C4-2B (cell line): ENCODE data around the gene DCLK1.
"Not testable (repeated sequence)": the region's sequence is repeated elsewhere in the genome, so short reads cannot be mapped to it uniquely, and the experiment has no call there.

Experiments
- H3K27ac ChIP-seq: fragments of 450-650 bp; 2 replicates; pipeline ENCODE4 v1.5.1; 2017
- ZFX ChIP-seq: fragments of 450-650 bp; IDR thresholded peaks from 2 replicates; pipeline ENCODE4 v1.6.1; 2017
- TF ChIP-seq, protein P1 (sequence below): fragments of 450-650 bp; conservative IDR thresholded peaks from 2 replicates; pipeline ENCODE4 v1.5.1; 2017; ENCODE audit warnings: mild to moderate bottlenecking

Gene DCLK1

DNA sequence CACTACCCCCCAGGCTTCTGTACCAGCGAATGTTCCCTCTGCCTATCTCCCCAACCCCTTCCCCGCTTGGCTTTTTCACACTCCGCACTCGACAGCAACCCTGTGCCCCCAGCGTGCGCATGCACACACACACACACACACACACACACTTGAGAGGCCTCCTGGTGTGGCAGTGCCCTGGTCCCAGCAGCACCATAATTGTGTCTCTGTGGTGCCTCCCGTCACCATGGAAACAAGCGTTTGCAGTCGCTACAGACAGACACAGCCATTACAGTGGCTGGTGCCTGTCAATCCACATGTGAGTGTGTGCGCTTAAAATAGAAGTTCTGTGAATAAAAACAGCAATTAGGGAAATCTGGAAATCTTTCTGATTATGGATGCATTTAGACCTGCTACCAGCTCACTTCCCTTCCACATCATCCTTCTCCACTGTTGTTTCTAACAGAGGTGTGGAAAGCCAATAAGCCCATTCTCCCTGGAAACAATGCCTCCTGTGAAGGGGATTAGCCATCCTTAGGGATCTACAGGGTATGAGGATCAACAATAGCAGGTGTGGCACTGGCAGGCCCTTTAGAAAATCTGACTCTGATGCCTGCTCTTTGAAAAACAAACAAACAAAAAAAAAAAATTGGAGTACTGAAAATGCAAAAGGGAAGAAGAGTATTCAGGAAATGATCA is 146.3 kb downstream of the DCLK1 start:
- TF ChIP-seq ZFX: no peak
- TF ChIP-seq, protein P1, sequence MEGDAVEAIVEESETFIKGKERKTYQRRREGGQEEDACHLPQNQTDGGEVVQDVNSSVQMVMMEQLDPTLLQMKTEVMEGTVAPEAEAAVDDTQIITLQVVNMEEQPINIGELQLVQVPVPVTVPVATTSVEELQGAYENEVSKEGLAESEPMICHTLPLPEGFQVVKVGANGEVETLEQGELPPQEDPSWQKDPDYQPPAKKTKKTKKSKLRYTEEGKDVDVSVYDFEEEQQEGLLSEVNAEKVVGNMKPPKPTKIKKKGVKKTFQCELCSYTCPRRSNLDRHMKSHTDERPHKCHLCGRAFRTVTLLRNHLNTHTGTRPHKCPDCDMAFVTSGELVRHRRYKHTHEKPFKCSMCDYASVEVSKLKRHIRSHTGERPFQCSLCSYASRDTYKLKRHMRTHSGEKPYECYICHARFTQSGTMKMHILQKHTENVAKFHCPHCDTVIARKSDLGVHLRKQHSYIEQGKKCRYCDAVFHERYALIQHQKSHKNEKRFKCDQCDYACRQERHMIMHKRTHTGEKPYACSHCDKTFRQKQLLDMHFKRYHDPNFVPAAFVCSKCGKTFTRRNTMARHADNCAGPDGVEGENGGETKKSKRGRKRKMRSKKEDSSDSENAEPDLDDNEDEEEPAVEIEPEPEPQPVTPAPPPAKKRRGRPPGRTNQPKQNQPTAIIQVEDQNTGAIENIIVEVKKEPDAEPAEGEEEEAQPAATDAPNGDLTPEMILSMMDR: no peak
- no peak overlapping the region for H3K27ac ChIP-seq

DNA sequence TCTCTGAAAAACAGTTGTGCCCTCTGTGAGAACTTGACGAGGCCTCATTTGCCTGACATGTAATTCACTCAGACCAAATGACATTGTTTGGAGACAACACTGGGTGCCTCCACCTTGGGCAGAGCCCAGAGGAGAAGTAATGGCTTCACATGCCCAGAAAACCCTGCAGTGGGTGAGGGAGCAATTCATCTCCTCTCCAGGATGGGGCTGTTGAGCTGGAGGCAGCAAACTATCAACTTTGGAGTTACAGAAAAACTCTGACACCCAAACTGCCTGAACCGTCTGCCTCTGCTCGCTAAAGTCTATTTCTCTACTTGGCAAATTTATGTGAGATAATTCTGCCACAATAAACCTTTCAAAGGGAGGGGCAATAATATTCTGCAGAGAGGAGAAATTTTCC is 146.9 kb downstream of the DCLK1 start:
- TF ChIP-seq, protein P1: no peak
- no peak for TF ChIP-seq ZFX
- H3K27ac ChIP-seq: no peak overlapping the region

DNA sequence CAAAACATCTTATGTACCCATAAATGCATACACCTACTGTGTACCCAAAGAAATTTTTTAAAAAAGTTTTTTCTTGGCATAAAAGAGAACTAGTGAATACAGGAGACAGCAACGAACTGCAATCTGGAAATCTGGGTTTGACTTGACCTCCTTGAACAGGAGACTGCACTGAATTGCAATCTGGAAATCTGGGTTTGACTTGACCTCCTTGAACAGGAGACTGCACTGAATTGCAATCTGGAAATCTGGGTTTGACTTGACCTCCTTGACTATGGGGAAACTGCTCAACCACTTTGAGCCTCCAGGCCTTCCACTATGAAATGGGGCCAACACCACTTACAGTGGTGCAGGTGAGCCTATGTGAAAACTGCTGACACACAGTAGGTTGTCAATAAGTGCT is 147.5 kb downstream of the DCLK1 start:
- H3K27ac ChIP-seq: not testable (repeated sequence)

DNA sequence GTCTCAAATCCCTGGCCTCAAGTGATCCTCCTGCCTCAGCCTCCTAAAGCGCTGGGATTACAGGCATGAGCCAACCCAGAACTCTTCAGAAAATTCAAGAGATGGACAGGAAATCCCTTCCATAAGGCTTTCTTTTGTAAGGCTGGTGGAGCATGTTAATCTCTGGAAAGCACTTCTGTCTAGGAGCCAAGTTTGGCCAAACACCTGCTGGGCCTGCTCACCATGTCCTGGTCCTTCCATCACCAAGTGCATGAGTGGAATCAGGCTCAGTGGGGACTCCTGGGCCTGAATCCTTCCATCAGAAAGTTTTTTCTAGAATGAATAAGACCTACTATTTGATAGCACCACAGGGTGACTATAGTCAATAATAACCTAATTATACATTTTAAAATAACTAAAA is 148.0 kb downstream of the DCLK1 start:
- H3K27ac ChIP-seq: no peak overlapping the region
- TF ChIP-seq, protein P1: no peak
- no peak for TF ChIP-seq ZFX

DNA sequence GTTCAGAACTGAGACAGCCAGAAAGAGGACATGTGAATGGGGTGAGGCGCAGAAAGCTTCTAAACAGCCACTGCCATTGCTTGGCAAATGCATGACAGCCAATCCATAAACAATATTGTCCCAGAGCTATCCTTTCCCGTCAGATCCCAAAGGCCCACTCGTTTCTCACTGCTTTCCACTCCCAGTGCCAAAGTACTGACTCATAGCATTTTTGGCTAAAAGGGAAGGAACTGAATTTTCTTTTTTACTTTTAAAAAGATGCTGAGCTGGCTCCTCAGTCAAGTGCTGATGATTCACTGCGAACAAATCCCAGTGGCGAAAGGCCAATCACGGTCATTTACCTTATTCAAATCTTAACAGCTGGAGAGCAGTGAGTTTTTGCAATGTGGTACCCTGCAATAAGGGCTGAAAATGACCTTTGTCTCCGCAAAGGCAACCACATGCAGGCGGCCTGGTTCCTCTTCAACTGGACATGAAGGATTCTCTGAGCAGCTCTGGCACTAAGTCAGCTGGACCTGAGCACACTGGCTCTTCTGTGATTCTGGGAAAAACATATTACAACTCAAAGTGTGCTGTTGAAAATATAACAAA is 151.7 kb downstream of the DCLK1 start:
- no peak overlapping the region for H3K27ac ChIP-seq

DNA sequence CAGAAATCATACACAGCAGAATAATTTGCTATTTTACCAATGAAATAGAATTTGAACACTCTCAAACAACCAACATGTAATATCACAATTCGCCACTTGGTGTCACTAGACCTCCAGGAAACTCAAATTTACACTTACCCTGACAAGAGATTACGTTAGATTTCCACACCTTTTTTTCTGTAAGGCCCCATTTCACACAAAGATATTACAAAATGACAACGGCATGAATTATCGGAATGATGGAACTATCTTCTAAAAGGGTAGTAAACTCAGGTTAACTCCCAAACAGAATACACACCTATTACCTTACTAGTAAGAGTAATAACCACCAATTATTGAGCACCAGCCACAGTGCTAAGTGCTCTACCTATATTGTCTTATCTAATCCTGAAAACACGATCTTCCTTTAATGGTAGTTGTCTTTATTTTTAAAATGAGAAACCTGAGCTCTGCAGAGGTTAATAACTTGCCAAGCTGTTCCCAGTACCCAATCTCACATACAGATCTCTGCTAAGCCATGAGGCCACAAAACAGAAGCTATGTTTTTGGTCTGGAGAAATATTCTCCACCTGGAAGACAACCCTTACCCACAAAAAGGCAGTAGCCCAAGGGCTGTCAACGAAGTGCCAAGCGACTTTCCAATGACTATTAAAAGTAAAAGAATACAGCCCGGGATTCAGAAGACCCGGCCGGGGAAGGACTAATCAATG is 152.4 kb downstream of the DCLK1 start:
- no peak overlapping the region for H3K27ac ChIP-seq

More for the DNA sequence above, 151.7 kb downstream of the DCLK1 start:
- TF ChIP-seq ZFX: no peak
- TF ChIP-seq, protein P1: no peak

DNA sequence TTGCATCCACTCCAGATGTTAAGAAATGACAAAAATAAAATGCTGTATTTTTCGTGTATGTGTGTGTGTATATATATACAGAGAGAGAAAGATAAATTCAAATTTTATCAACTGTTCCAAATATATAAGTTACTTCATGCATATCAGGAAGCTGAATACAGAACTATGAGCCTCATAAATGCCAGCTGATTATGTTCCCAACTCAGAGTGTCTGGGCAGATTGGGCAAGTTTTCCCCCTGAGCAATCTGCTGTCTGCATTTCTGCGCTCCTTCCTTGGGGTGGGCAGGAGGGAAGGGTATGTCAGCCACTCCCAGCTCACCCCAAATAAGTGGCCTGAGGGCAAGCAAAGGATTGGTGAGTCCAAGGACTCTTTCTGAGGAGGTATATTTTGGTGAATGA is 154.1 kb downstream of the DCLK1 start:
- no peak for TF ChIP-seq ZFX
- TF ChIP-seq, protein P1: no peak
- no peak overlapping the region for H3K27ac ChIP-seq

More for the DNA sequence above, 152.4 kb downstream of the DCLK1 start:
- TF ChIP-seq, protein P1: peak; percentile 76
- TF ChIP-seq ZFX: no peak
